ENCODE results near the gene AMIGO3.

DNA sequence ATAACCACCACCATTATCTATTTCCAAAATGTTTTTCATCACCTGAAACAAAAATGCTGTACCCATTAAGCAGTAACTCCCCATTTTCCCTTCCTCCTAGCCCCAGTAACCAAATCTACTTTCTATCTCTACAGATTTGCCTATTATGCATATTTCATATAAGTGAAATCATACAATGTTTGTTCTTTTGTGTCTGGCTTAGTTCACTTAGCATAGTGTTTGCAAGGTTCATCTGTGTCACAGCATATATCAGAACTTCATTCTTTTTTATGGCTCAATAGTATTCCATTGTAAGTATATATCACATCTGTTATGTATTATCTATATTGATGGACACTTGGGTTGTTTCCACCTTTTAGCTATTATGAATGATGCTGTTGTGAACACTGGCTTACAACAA is 20.9 kb upstream of the AMIGO3 start:
- TF ChIP-seq, protein P1, sequence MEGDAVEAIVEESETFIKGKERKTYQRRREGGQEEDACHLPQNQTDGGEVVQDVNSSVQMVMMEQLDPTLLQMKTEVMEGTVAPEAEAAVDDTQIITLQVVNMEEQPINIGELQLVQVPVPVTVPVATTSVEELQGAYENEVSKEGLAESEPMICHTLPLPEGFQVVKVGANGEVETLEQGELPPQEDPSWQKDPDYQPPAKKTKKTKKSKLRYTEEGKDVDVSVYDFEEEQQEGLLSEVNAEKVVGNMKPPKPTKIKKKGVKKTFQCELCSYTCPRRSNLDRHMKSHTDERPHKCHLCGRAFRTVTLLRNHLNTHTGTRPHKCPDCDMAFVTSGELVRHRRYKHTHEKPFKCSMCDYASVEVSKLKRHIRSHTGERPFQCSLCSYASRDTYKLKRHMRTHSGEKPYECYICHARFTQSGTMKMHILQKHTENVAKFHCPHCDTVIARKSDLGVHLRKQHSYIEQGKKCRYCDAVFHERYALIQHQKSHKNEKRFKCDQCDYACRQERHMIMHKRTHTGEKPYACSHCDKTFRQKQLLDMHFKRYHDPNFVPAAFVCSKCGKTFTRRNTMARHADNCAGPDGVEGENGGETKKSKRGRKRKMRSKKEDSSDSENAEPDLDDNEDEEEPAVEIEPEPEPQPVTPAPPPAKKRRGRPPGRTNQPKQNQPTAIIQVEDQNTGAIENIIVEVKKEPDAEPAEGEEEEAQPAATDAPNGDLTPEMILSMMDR (IDR thresholded peaks at IDR 0.05) = no peak
- no peak for TF ChIP-seq EP300 (IDR thresholded peaks at IDR 0.05)
- TF ChIP-seq POLR2A (IDR thresholded peaks at IDR 0.05) = no peak
- no peak for TF ChIP-seq POLR2AphosphoS5 (IDR thresholded peaks at IDR 0.05)

All from gastroesophageal sphincter (tissue), 3 donors.